GM18907 (cell line): ENCODE measurements around the gene NOX4.

ENCODE experiments used
- ATAC-seq: cut with Tn5 transposase; IDR thresholded peaks from one replicate; pipeline ENCODE4 v1.9.1; 2021; ENCODE audit warnings: mild to moderate bottlenecking, moderate library complexity; ENCODE audit not compliant: unreplicated experiment

NOX4 gene

GRCh38 chr11:89490981-89491690, at the start of gene NOX4:
Gene NOX4, minus strand, starts transcription at chr11:89491375. Its CDS starts 129 bp downstream, at chr11:89491246.
- ATAC-seq = no peak

DNA sequence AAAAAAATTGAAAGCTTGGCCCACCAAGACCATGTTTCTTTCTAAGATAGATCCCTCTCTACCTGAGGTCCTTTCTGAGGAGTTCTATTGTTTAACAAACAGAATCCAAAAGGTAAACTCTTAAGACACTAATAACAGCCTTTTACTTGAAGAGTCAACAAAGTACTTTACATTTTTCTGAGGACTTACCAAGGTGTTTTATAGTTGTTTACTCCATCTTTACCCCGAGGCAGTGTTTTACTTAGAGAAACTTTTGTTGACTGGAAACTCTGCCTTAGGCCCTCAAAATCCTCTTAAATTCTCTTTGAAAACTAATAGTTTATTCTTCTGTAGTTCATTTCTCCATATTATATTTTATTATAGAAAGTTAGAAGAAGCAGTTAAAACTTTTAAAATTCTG, 49.7 kb upstream of the NOX4 start:
- ATAC-seq = no peak

GRCh38 chr11:89537936-89538335, 46.8 kb upstream of the NOX4 start:
- ATAC-seq = no peak

DNA sequence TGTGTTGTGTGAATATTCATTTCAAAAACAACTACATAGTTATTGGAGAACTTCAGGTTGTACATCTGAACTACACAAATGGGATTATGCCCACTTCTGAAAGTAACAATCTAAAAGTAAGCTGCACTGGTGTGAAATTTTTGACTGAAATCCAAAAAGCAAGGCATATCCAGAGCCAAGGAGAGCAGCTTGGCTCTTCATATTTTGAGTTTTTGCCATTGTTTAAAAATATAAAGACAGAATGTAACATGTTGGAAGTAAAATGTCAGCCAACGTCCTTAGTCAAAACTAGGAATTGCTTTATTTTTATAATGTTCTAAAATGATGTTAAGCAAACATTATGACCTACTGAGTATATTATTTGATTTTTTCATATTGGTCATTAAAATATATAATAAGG, 45.8 kb upstream of the NOX4 start:
- no peak for ATAC-seq

DNA sequence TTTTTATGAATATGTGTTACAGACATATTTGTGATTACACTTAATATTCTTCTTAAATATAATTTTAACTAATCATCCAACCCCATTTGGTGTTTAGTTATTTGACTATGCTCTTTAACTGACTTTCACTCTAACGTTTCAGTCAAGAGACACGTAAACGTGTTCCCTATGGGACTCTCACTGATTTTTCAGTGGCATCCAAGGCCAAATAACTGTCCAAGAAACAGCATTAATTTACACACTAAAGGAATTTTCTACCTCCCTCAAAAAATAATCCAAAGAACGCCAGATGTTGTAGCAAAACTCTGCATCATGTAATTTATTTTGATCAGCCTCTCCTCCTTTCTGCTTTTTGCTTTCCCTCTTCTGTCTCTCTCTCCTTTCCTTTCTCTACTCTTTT, 44.0 kb upstream of the NOX4 start:
- ATAC-seq = no peak

DNA sequence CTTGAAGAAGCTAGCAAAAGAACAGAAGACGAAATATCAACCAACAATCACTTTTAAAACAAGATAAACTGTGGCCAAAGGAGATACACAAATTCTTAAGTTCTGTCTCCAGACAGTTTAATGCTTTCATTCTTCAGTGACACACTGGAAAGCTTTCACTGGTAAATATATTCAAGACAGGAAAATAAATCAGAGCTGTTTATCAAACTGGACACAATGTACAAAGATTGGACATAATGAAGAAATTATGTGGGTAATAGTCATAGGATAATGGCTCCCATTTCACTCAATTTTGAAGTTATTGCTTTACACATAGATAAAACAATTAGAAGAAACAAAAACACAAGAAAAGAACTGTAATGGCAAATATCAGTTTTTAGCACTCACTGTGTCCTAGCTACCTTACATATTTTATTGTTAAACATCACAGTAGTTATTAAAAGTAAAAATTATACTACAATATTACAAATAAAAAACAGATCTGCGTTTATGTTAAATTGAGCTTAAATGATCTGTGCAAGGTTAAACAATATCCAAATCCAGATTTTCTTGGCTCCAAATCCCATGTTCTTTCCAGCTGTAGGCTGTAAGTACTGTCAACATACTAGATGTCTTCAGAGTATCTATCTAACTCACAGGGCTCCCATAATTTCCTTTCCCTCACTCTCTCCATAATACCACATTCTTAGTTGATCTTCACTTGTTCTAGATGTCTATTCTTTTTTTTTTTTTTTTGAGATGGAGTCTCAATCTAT, 38.6 kb upstream of the NOX4 start:
- ATAC-seq = no peak

DNA sequence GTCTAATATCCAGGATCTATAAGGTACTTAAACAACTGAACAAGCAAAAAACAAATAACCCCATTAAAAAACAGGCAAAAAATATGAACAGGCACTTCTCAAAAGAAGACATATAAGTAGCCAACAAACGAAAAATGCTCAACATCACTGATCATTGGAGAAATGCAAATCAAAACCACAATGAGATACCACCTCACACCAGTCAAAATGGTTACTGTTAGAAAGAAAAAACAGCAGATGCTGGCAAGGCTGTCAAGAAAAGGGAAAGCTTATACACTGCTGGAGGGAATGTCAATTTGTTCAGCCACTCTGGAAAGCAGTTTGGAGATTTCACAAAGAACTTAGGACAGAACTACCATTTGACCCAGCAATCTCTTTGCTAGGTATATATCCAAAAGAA, 30.6 kb upstream of the NOX4 start:
- no peak for ATAC-seq

GRCh38 chr11:89521294-89521693, 30.1 kb upstream of the NOX4 start:
- ATAC-seq = no peak

DNA sequence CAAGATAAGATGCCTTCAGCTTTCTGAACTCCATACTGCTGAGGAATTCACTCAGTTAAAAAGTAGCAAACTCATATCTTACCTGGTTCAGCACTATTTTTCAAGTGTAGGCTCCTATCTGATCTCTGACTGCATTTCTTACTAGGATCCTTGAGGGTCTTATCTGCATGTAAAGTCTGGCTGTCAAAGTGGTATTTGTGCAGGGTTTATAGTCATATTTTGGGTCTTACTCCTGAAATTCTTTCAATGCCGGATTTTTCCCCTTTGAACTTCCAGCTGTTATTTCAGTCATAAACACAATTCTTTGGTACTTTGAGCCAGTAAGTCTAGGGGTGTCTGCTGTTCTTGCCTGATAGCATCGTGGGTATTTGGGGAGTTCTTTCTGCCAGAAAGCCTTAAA, 25.3 kb upstream of the NOX4 start:
- no peak for ATAC-seq

DNA sequence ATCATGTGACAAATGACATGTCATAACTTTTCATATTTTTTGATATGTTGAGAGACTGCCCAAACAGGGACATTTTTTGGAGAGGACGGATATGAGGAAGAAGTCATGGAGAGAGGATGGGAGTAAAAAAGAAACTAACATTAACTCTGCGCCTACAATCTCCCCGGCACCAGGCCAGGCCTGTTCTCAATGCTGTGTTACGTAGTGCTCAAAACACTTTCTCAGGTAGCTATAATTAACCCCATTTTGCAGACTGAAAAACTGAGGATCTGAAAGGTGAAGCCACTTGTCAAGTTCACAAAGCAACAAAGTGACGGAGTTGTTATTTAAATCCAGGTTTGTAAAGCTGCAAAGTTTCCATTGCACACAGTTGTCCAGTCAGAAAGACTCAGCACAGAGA, 17.4 kb upstream of the NOX4 start:
- no peak for ATAC-seq

GRCh38 chr11:89504270-89504669, 13.1 kb upstream of the NOX4 start:
- no peak for ATAC-seq

- no peak for ATAC-seq
Observed at GRCh38 chr11:89503422-89503821, 12.2 kb upstream of the NOX4 start.

- no peak for ATAC-seq
Observed at GRCh38 chr11:89502301-89502700, 11.1 kb upstream of the NOX4 start.

GRCh38 chr11:89500336-89500735, 9.2 kb upstream of the NOX4 start:
- ATAC-seq = no peak

- ATAC-seq = no peak
Observed at GRCh38 chr11:89498845-89499448, 7.8 kb upstream of the NOX4 start.

- no peak for ATAC-seq
Observed at GRCh38 chr11:89495951-89496350, 4.8 kb upstream of the NOX4 start.

- no peak for ATAC-seq
Observed at GRCh38 chr11:89493431-89493830, 2.3 kb upstream of the NOX4 start.

DNA sequence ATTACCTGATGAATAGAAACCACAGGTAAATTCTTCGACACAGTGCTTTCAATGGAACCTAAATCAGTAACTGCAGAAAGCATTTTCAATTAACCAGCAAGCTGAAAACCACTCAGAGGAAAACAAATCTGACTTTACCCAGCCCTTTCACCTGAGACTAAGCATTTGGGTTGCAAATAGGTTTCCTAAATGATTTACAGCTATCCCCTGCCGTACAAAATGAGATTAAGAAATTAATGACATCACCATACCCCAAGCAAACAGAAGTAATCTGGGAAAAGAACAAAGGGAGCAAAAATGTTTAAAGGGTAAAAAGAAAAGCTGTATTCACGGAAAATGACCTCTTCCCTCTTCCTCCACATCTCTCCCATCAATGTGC, 584 bp downstream of the NOX4 start:
- ATAC-seq = no peak

- ATAC-seq = no peak
Observed at GRCh38 chr11:89489930-89490329, 1.2 kb downstream of the NOX4 start.

GRCh38 chr11:89487016-89487415, 4.2 kb downstream of the NOX4 start:
- ATAC-seq = no peak

GRCh38 chr11:89484896-89485295, 6.3 kb downstream of the NOX4 start:
- no peak for ATAC-seq

DNA sequence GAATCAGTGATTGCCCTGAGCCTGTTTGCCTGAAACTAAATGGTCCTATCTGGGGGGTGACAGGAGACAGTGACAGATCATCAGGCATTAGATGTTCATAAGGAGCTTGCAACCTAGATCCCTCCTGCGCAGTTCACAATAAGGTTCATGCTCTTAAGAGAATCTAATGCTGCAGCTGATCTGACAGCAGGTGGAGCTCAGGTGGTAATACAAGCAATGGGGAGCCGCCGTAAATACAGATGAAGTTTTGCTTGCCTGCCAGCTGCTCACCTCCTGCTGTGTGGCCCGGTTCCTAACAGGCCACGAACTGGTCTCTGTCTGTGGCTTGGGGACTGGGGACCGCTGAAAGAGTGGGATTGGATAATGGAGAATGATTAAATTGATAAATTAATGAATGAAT, 14.0 kb downstream of the NOX4 start:
- ATAC-seq = no peak
